Measurements from ENCODE around the gene TMEM39B.

GRCh38 chr1:32151319-32151787 lies 78.6 kb downstream of the TMEM39B start:
- TF ChIP-seq CTCF (IDR thresholded peaks at IDR 0.05), result no peak
- TF ChIP-seq POLR2A (IDR thresholded peaks at IDR 0.05), result no peak

All from breast epithelium (tissue), 3 donors.